Lower leg skin (tissue), 3 donors: ENCODE measurements around the gene CTNND2.

Experiments
- POLR2A ChIP-seq, 2 donors: fragments of 450-650 bp; IDR thresholded peaks; one replicate each; pipeline ENCODE4 v1.6.1; 2016 to 2017; ENCODE audit warnings: antibody characterized with exemption in 2 of 2, mild to moderate bottlenecking in 1 of 2, moderate library complexity in 1 of 2
- TF ChIP-seq, protein P1 (sequence below), 3 donors: fragments of 450-650 bp; IDR thresholded peaks; one replicate each; pipeline ENCODE4 v1.5.1; 2016; ENCODE audit warnings: antibody characterized with exemption in 3 of 3, mild to moderate bottlenecking in 3 of 3, moderate library complexity in 2 of 3

DNA sequence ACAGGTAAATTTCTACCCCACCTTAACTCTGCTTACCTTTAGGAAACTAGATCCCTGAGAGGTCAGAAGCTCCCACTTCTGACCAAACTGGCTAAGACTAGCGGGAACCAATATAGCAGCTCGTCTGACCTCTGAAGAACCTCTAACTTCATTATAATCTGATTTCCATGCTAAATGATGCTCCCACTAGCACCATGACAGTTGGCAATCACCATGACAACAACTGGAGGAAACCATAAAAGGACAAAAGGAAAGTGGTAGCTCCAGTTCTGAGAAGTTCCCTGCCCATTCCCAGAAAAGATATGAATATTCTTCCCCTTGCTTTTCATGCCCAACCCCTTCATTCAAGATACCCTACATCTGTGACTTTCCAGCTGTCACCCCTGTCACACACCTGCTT, 483.3 kb downstream of the CTNND2 start:
- TF ChIP-seq, protein P1, sequence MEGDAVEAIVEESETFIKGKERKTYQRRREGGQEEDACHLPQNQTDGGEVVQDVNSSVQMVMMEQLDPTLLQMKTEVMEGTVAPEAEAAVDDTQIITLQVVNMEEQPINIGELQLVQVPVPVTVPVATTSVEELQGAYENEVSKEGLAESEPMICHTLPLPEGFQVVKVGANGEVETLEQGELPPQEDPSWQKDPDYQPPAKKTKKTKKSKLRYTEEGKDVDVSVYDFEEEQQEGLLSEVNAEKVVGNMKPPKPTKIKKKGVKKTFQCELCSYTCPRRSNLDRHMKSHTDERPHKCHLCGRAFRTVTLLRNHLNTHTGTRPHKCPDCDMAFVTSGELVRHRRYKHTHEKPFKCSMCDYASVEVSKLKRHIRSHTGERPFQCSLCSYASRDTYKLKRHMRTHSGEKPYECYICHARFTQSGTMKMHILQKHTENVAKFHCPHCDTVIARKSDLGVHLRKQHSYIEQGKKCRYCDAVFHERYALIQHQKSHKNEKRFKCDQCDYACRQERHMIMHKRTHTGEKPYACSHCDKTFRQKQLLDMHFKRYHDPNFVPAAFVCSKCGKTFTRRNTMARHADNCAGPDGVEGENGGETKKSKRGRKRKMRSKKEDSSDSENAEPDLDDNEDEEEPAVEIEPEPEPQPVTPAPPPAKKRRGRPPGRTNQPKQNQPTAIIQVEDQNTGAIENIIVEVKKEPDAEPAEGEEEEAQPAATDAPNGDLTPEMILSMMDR (IDR thresholded peaks at IDR 0.05), result no peak
- TF ChIP-seq POLR2A (IDR thresholded peaks at IDR 0.05), result no peak
